HepG2 (cell line): Measurements from ENCODE around the gene JUND. TPM values are rescaled to one million over a fixed set of nuclear protein-coding genes. Genes with fewer than 3 reads are reported as not detected.
A peak's percentile ranks its signal among the peaks of the same experiment; 100 is the strongest.

Experiments used
- CREBL2 ChIP-seq: sonication (generic); formaldehyde crosslinking; IDR thresholded peaks from 2 replicates; pipeline ENCODE4 v1.8.1; 2023; ENCODE audit warnings: missing genetic modification reagents, mild to moderate bottlenecking, borderline replicate concordance
- FOXJ3 ChIP-seq: sonication (generic); formaldehyde crosslinking; IDR thresholded peaks from 2 replicates; pipeline ENCODE4 v1.4.0; 2020; ENCODE audit warnings: missing genetic modification reagents, mild to moderate bottlenecking, borderline replicate concordance
- KLF12 ChIP-seq: sonication (generic); formaldehyde crosslinking; IDR thresholded peaks from 2 replicates; pipeline ENCODE4 v1.4.0; 2020; ENCODE audit warnings: missing genetic modification reagents, borderline replicate concordance
- MAZ ChIP-seq, 2 experiments: sonication (generic) in 1 of 2; formaldehyde crosslinking in 1 of 2; IDR thresholded peaks; 2 replicates each; pipeline versions ENCODE4 v1.5.0 to v1.6.1; 2012 to 2020; ENCODE audit warnings: low read depth in 2 of 2, mild to moderate bottlenecking in 2 of 2, borderline replicate concordance in 1 of 2, improper control_type of control experiment in 1 of 2, low read length in 1 of 2, missing genetic modification reagents in 1 of 2, moderate library complexity in 1 of 2
- MEF2D ChIP-seq: sonication (generic); formaldehyde crosslinking; IDR thresholded peaks from 2 replicates; pipeline ENCODE4 v1.5.1; 2020; ENCODE audit warnings: mild to moderate bottlenecking, missing genetic modification reagents
- MIXL1 ChIP-seq: IDR thresholded peaks from 2 replicates; pipeline ENCODE4 v1.6.1; 2016
- NONO ChIP-seq, 2 experiments: fragments of 450-650 bp in 1 of 2; sonication (generic) in 1 of 2; formaldehyde crosslinking in 1 of 2; IDR thresholded peaks in 1 of 2; conservative IDR thresholded peaks in 1 of 2; 2 replicates each; pipeline versions ENCODE4 v1.6.1 to v1.8.0; 2017 to 2022; ENCODE audit warnings: mild to moderate bottlenecking in 1 of 2, missing genetic modification reagents in 1 of 2, moderate library complexity in 1 of 2
- SAP130 ChIP-seq: IDR thresholded peaks from 2 replicates; pipeline ENCODE4 v1.6.1; 2016; ENCODE audit warnings: low read depth
- SPEN ChIP-seq: sonication (generic); formaldehyde crosslinking; IDR thresholded peaks from 2 replicates; pipeline ENCODE4 v1.5.1; 2020; ENCODE audit warnings: low read depth, mild to moderate bottlenecking, missing genetic modification reagents
- TBX2 ChIP-seq: sonication (generic); formaldehyde crosslinking; IDR thresholded peaks from 2 replicates; pipeline ENCODE4 v1.5.0; 2020; ENCODE audit warnings: missing genetic modification reagents, mild to moderate bottlenecking, borderline replicate concordance
- TIGD3 ChIP-seq: sonication (generic); formaldehyde crosslinking; IDR thresholded peaks from 2 replicates; pipeline ENCODE4 v1.5.1; 2020; ENCODE audit warnings: mild to moderate bottlenecking, missing genetic modification reagents, borderline replicate concordance
- ZBTB20 ChIP-seq: sonication (generic); formaldehyde crosslinking; IDR thresholded peaks from 2 replicates; pipeline ENCODE4 v1.8.1; 2023; ENCODE audit warnings: missing genetic modification reagents, low read depth, mild to moderate bottlenecking, borderline replicate concordance
- ZBTB38 ChIP-seq: sonication (generic); formaldehyde crosslinking; IDR thresholded peaks from 2 replicates; pipeline ENCODE4 v1.5.1; 2020; ENCODE audit warnings: mild to moderate bottlenecking, missing genetic modification reagents
- ZFP36 ChIP-seq: fragments of 150-350 bp; IDR thresholded peaks from 2 replicates; pipeline ENCODE4 v1.6.1; 2018; ENCODE audit warnings: borderline replicate concordance, low read length, low read depth; ENCODE audit not compliant: partially characterized antibody
- ZFY ChIP-seq: sonication (generic); formaldehyde crosslinking; IDR thresholded peaks from 2 replicates; pipeline ENCODE4 v1.4.0; 2020; ENCODE audit warnings: missing genetic modification reagents
- ZMYM4 ChIP-seq: sonication (generic); formaldehyde crosslinking; IDR thresholded peaks from 2 replicates; pipeline ENCODE4 v1.8.1; 2023; ENCODE audit warnings: mild to moderate bottlenecking, missing genetic modification reagents
- ZNF121 ChIP-seq: sonication (generic); formaldehyde crosslinking; IDR thresholded peaks from 2 replicates; pipeline ENCODE4 v1.5.0; 2020; ENCODE audit warnings: mild to moderate bottlenecking, missing genetic modification reagents
- ZNF256 ChIP-seq: sonication (generic); formaldehyde crosslinking; conservative IDR thresholded peaks from 2 replicates; pipeline ENCODE4 v1.4.0; 2020; ENCODE audit warnings: missing genetic modification reagents
- ZNF292 ChIP-seq: sonication (generic); formaldehyde crosslinking; IDR thresholded peaks from 2 replicates; pipeline ENCODE4 v1.8.1; 2022; ENCODE audit warnings: mild to moderate bottlenecking, low read depth, missing genetic modification reagents, borderline replicate concordance
- ZNF629 ChIP-seq: sonication (generic); formaldehyde crosslinking; conservative IDR thresholded peaks from 2 replicates; pipeline ENCODE4 v1.5.0; 2020; ENCODE audit warnings: missing genetic modification reagents
- ZNF652 ChIP-seq: IDR thresholded peaks from 2 replicates; pipeline ENCODE4 v1.6.1; 2016; ENCODE audit warnings: low read depth, borderline replicate concordance
- polyA plus RNA-seq, 8 experiments: library from polyadenylated mRNA; depleted of rRNA in 3 of 8; stranded (reverse) in 7 of 8; unstranded in 1 of 8; fragments of >200 nt; fragmentation: Illumina TruSeq in 4 of 8; extraction: Trizol in 4 of 8; gene quantifications; 2 replicates each; pipeline versions ENCODE4 v1.2.1 to v1.2.3, GENCODE V29; 2011 to 2016; ENCODE audit warnings: low read depth in 4 of 8, missing spikeins in 1 of 8, mixed read lengths in 1 of 8; ENCODE audit not compliant: insufficient read depth in 1 of 8
- total RNA-seq, 5 experiments: library from RNA; depleted of rRNA; stranded (reverse); fragments of >200 nt; fragmentation: Illumina TruSeq; extraction: Trizol; gene quantifications; 2 replicates each; pipeline ENCODE4 v1.2.3, GENCODE V29; 2016; ENCODE audit warnings: low read depth in 1 of 5
- TF ChIP-seq, protein P1 (sequence below): IDR thresholded peaks from 2 replicates; pipeline ENCODE4 v1.6.1; 2016
- TF ChIP-seq, protein P2 (sequence below): sonication (generic); formaldehyde crosslinking; conservative IDR thresholded peaks from 2 replicates; pipeline ENCODE4 v1.8.1; 2023; ENCODE audit warnings: missing genetic modification reagents

The JUND gene
- total and polyA plus RNA-seq, 2 of the 13 experiments (the other 11 are each of a cell fraction or from before 2014, with no cell fraction given), result 41.2 to 59.8 TPM

DNA sequence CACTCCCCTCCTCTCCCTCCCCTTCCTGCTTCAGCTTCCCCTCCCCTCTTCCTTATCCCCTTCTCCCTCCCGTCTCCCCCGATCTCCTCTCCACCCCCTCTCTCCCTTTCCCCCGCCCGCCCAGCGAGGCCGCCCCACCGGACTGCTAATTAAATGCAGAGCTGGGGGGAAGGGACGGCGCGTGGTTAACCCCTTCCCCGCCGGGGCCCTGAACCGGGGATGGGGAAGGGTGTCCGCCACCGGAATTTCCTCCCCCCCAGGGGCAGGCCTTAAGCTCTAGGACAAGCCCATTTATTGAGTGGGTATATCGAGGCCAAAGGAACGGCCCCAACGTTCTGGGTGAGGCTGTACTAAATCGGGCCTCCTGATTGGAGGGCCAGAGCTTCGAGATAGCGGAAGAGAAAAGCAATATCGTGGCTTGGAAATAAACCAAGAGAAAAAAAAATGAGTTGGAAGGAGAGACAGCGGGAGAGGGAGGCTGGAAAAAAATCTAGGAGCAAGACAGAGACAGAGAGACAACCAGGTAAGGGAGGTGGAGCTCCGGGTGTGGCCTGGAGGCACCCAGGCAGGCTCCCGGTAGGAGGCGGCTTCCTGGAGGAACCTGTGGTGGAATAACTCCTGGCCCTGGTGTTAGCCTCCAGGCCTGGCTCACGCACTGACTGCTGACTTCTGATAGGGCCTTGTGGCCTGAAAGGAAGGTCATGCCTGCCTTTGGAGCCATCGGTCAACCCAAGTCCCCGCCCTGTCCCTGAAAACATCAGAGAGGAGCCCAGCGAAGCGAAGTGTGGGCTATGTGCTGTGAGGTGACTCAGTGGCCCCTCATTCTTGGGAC is 11.6 kb upstream of the JUND start (continued):
- peak; percentile 96 for TF ChIP-seq ZNF652 (CRISPR knock-in tag)
- TF ChIP-seq ZBTB20 (CRISPR knock-in tag), result 0 out of 2 replicates have a peak, but pooled peaks have one; percentile 33
- TF ChIP-seq MIXL1 (CRISPR knock-in tag), result peak; percentile 60; the same call in 1 of the 2 replicates
- no peak for TF ChIP-seq ZNF256 (CRISPR knock-in tag)
- 0 out of 2 replicates have a peak, but pooled peaks have one; percentile 34 for TF ChIP-seq SPEN
- peak; percentile 57 for TF ChIP-seq ZFY (CRISPR knock-in tag)
- TF ChIP-seq ZBTB38 (CRISPR knock-in tag), result 0 out of 2 replicates have a peak, but pooled peaks have one; percentile 19
- no peak for TF ChIP-seq MAZ (IDR thresholded peaks at IDR 0.05; ENCODE audit: borderline replicate concordance, low read depth, low read length)
- TF ChIP-seq MAZ (CRISPR knock-in tag; IDR thresholded peaks at IDR 0.05; ENCODE audit: low read depth), result peak; percentile 65
- TF ChIP-seq TIGD3, result 0 out of 2 replicates have a peak, but pooled peaks have one; percentile 36
- TF ChIP-seq KLF12 (CRISPR knock-in tag), result 0 out of 2 replicates have a peak, but pooled peaks have one; percentile 5
- TF ChIP-seq, protein P1, sequence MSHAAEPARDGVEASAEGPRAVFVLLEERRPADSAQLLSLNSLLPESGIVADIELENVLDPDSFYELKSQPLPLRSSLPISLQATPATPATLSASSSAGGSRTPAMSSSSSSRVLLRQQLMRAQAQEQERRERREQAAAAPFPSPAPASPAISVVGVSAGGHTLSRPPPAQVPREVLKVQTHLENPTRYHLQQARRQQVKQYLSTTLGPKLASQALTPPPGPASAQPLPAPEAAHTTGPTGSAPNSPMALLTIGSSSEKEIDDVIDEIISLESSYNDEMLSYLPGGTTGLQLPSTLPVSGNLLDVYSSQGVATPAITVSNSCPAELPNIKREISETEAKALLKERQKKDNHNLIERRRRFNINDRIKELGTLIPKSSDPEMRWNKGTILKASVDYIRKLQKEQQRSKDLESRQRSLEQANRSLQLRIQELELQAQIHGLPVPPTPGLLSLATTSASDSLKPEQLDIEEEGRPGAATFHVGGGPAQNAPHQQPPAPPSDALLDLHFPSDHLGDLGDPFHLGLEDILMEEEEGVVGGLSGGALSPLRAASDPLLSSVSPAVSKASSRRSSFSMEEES, result 0 out of 2 replicates have a peak, but pooled peaks have one; percentile 23
- peak; percentile 16; the same call in 1 of the 2 replicates for TF ChIP-seq ZMYM4 (CRISPR knock-in tag)
- no peak for TF ChIP-seq ZNF121
- peak; percentile 60; the same call in 1 of the 2 replicates for TF ChIP-seq MEF2D (CRISPR knock-in tag)
- peak; percentile 96 for TF ChIP-seq ZFP36
- TF ChIP-seq ZNF292 (CRISPR knock-in tag), result 0 out of 2 replicates have a peak, but pooled peaks have one; percentile 22
- peak; percentile 16; the same call in 1 of the 2 replicates for TF ChIP-seq SAP130
- 0 out of 2 replicates have a peak, but pooled peaks have one; percentile 13 for TF ChIP-seq TBX2
- TF ChIP-seq CREBL2 (CRISPR knock-in tag), result no peak
- peak; percentile 93 for TF ChIP-seq ZNF629
- no peak for TF ChIP-seq FOXJ3
- TF ChIP-seq, protein P2, sequence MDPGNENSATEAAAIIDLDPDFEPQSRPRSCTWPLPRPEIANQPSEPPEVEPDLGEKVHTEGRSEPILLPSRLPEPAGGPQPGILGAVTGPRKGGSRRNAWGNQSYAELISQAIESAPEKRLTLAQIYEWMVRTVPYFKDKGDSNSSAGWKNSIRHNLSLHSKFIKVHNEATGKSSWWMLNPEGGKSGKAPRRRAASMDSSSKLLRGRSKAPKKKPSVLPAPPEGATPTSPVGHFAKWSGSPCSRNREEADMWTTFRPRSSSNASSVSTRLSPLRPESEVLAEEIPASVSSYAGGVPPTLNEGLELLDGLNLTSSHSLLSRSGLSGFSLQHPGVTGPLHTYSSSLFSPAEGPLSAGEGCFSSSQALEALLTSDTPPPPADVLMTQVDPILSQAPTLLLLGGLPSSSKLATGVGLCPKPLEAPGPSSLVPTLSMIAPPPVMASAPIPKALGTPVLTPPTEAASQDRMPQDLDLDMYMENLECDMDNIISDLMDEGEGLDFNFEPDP (CRISPR knock-in tag), result no peak
- no peak for TF ChIP-seq NONO (IDR thresholded peaks at IDR 0.05)
- no peak for TF ChIP-seq NONO (CRISPR knock-in tag; conservative IDR thresholded peaks at IDR 0.05)
